H9 (cell line): Measurements from ENCODE around the gene PEAK3. TPM values are rescaled to one million over a fixed set of nuclear protein-coding genes. Genes with fewer than 3 reads are reported as not detected.
A peak's percentile ranks its signal among the peaks of the same experiment; 100 is the strongest.

Source experiments
- DNase-seq: peaks from one replicate; pipeline ENCODE4 v3.0.0-alpha.2; 2017
- H2AFZ ChIP-seq: one replicate; pipeline ENCODE4 v1.6.1; 2013; ENCODE audit warnings: mild to moderate bottlenecking, low read length, control low read depth, moderate library complexity
- H2AK5ac ChIP-seq: 2 replicates; pipeline ENCODE4 v1.6.1; 2013; ENCODE audit warnings: low read length, control low read depth, mixed read lengths; ENCODE audit not compliant: insufficient read length
- H2BK120ac ChIP-seq: one replicate; pipeline ENCODE4 v1.6.1; 2013; ENCODE audit warnings: low read depth, mild to moderate bottlenecking, low read length, control low read depth, inconsistent platforms; ENCODE audit not compliant: poor library complexity, severe bottlenecking
- H2BK12ac ChIP-seq: 2 replicates; pipeline ENCODE4 v1.6.1; 2013; ENCODE audit warnings: low read length, control low read depth, mixed read lengths, low read depth; ENCODE audit not compliant: insufficient read length
- H2BK15ac ChIP-seq: 2 replicates; pipeline ENCODE4 v1.6.1; 2013; ENCODE audit warnings: low read depth, low read length, control low read depth
- H2BK20ac ChIP-seq: one replicate; pipeline ENCODE4 v1.6.1; 2013; ENCODE audit warnings: low read depth, mild to moderate bottlenecking, low read length, control low read depth, inconsistent platforms; ENCODE audit not compliant: poor library complexity, severe bottlenecking
- H2BK5ac ChIP-seq: 2 replicates; pipeline ENCODE4 v1.6.1; 2013; ENCODE audit warnings: low read length, control low read depth, mixed read lengths; ENCODE audit not compliant: insufficient read length
- H3K14ac ChIP-seq: 2 replicates; pipeline ENCODE4 v1.6.1; 2013; ENCODE audit warnings: low read length, control low read depth; ENCODE audit not compliant: insufficient read depth
- H3K18ac ChIP-seq: 2 replicates; pipeline ENCODE4 v1.6.1; 2013; ENCODE audit warnings: low read depth, mild to moderate bottlenecking, mixed read lengths, low read length, control low read depth; ENCODE audit not compliant: insufficient read length
- H3K23ac ChIP-seq: 2 replicates; pipeline ENCODE4 v1.6.1; 2013; ENCODE audit warnings: low read length, control low read depth, mixed read lengths, low read depth; ENCODE audit not compliant: insufficient read length
- H3K23me2 ChIP-seq: 2 replicates; pipeline ENCODE4 v1.6.1; 2013; ENCODE audit warnings: low read depth, mild to moderate bottlenecking, mixed read lengths, low read length, control low read depth; ENCODE audit not compliant: insufficient read length, poor library complexity, severe bottlenecking
- H3K27ac ChIP-seq: 2 replicates; pipeline ENCODE4 v1.5.1; 2013; ENCODE audit warnings: low read length, control low read depth, mixed read lengths, low read depth; ENCODE audit not compliant: insufficient read length
- H3K27me3 ChIP-seq: 2 replicates; pipeline ENCODE4 v1.6.1; 2013; ENCODE audit warnings: low read length, control low read depth, inconsistent platforms; ENCODE audit not compliant: insufficient read depth
- H3K4ac ChIP-seq: 2 replicates; pipeline ENCODE4 v1.6.1; 2013; ENCODE audit warnings: low read depth, mild to moderate bottlenecking, control low read depth, inconsistent platforms, low read length, moderate library complexity
- H3K4me1 ChIP-seq: 2 replicates; pipeline ENCODE4 v1.6.1; 2013; ENCODE audit warnings: low read length, control low read depth, inconsistent platforms; ENCODE audit not compliant: insufficient read depth
- H3K4me2 ChIP-seq: 2 replicates; pipeline ENCODE4 v1.6.1; 2013; ENCODE audit warnings: low read length, control low read depth, mixed read lengths; ENCODE audit not compliant: insufficient read length, insufficient read depth
- H3K56ac ChIP-seq: 2 replicates; pipeline ENCODE4 v1.6.1; 2013; ENCODE audit warnings: low read depth, mild to moderate bottlenecking, mixed read lengths, low read length, control low read depth; ENCODE audit not compliant: insufficient read length
- H3K79me1 ChIP-seq: 2 replicates; pipeline ENCODE4 v1.6.1; 2013; ENCODE audit warnings: low read depth, mild to moderate bottlenecking, moderate library complexity, low read length, control low read depth, inconsistent platforms; ENCODE audit not compliant: insufficient read depth, poor library complexity, severe bottlenecking
- H3K79me2 ChIP-seq: 2 replicates; pipeline ENCODE4 v1.6.1; 2013; ENCODE audit warnings: low read length, control low read depth, inconsistent platforms; ENCODE audit not compliant: insufficient read depth
- H3K9ac ChIP-seq: 2 replicates; pipeline ENCODE4 v1.6.1; 2013; ENCODE audit warnings: low read length, control low read depth, mixed read lengths; ENCODE audit not compliant: insufficient read length; ENCODE audit errors: extremely low read depth
- H3K9me3 ChIP-seq: one replicate; pipeline ENCODE4 v1.6.1; 2013; ENCODE audit warnings: low read depth, low read length, inconsistent platforms; ENCODE audit not compliant: control insufficient read depth
- H3T11ph ChIP-seq: one replicate; pipeline ENCODE4 v1.6.1; 2013; ENCODE audit warnings: mild to moderate bottlenecking, low read length, control low read depth, inconsistent platforms
- H4K20me1 ChIP-seq: one replicate; pipeline ENCODE4 v1.6.1; 2013; ENCODE audit not compliant: control insufficient read depth, insufficient read length, insufficient read depth
- H4K5ac ChIP-seq: 2 replicates; pipeline ENCODE4 v1.6.1; 2013; ENCODE audit warnings: low read depth, mild to moderate bottlenecking, mixed read lengths, low read length, control low read depth; ENCODE audit not compliant: insufficient read length
- H4K8ac ChIP-seq: replicated peaks from 2 replicates; pipeline ENCODE4 v1.6.1; 2013; ENCODE audit warnings: low read length, control low read depth, mixed read lengths, low read depth; ENCODE audit not compliant: insufficient read length
- H4K91ac ChIP-seq: 2 replicates; pipeline ENCODE4 v1.6.1; 2013; ENCODE audit warnings: low read depth, mild to moderate bottlenecking, moderate library complexity, mixed read lengths, low read length, control low read depth; ENCODE audit not compliant: insufficient read length
- H3K27ac Mint-ChIP-seq, 3 experiments: 2 replicates in 2 of 3; 3 replicates in 1 of 3; pipeline ENCODE4 v1.8.0; 2020 to 2021; ENCODE audit warnings: mixed read lengths in 3 of 3, mild to moderate bottlenecking in 1 of 3, moderate library complexity in 1 of 3
- H3K27me3 Mint-ChIP-seq: 2 replicates; pipeline ENCODE4 v1.8.0; 2021; ENCODE audit warnings: low read depth, mild to moderate bottlenecking, moderate library complexity, mixed read lengths
- H3K36me3 Mint-ChIP-seq, 3 experiments: 2 replicates in 2 of 3; 3 replicates in 1 of 3; pipeline ENCODE4 v1.8.0; 2020 to 2021; ENCODE audit warnings: low read depth in 3 of 3, mixed read lengths in 3 of 3; ENCODE audit not compliant: insufficient read depth in 1 of 3
- H3K4me1 Mint-ChIP-seq, 2 experiments: 2 replicates each; pipeline ENCODE4 v1.8.0; 2020; ENCODE audit warnings: mixed read lengths in 2 of 2
- H3K4me3 Mint-ChIP-seq, 2 experiments: 2 replicates in 1 of 2; 3 replicates in 1 of 2; pipeline ENCODE4 v1.8.0; 2020 to 2021; ENCODE audit warnings: mild to moderate bottlenecking in 2 of 2, mixed read lengths in 2 of 2, moderate library complexity in 1 of 2
- H3K9me3 Mint-ChIP-seq, 2 experiments: 2 replicates in 1 of 2; 3 replicates in 1 of 2; pipeline ENCODE4 v1.8.0; 2020; ENCODE audit warnings: mild to moderate bottlenecking in 2 of 2, mixed read lengths in 2 of 2, moderate library complexity in 1 of 2
- WGBS: extraction: QIAGEN DNeasy Blood & Tissue Kit; methylation state at CpG from one replicate; pipeline ENCODE4 v1.1.7; 2013; ENCODE audit warnings: missing lambda C conversion rate, low lambda C conversion rate, mixed read lengths; ENCODE audit not compliant: insufficient read length; ENCODE audit errors: extremely low coverage; 5-methylcytosine and 5-hydroxymethylcytosine counted together
- total RNA-seq: library from RNA; stranded (reverse); gene quantifications from 2 replicates; pipeline ENCODE4 v1.2.1, GENCODE V29; 2021
- TF ChIP-seq, protein P1 (sequence below): fragments of 200-600 bp; sonication (generic); conservative IDR thresholded peaks from 3 replicates; pipeline ENCODE4 v1.8.0; 2021; ENCODE audit warnings: antibody characterized with exemption, mild to moderate bottlenecking

Gene PEAK3
- total RNA-seq, 1 experiment from 2014 or later, result not detected

DNA sequence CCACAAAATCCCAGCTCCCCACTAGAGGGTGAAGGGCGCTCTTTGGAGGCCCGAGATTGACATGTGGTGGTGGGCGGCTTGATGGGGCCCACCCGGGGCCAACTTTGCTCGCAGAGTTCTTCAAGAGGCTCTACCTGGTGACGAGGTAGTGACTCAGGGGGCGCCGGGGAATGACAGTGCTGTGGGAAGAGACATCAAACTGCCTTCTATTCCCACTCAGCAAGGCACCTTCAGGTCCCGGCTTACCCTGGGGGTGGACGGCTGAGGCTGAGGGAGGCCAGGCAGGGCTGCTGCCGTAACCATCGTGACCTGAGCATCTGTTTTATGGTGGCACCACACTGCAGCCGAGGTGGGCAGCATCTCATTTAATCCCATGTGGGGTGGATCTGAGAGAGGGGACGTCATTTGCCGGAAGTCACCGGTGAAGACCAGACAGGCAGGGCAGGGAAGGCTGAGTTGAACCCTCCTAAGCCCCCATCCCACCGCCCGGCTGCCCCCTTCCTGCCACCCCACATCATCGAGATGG, 24.4 kb upstream of the PEAK3 start:
- Mint-ChIP-seq H3K9me3 (peaks cover 0 to 4% of the 10 kb centered on the region in 2 experiments; a peak in 1 of 5 replicates), H3K36me3 (peaks cover 0 to 4% (median 2%) of the 10 kb centered on the region in 3 experiments; a peak in 4 of 7 replicates), H3K27me3 (peaks cover 84% of the 10 kb centered on the region), H3K4me1 (peaks cover 5 to 25% of the 10 kb centered on the region in 2 experiments), H3K4me3 (peak overlapping the region in 1 of 2 experiments; percentile 32; a peak in 1 of 5 replicates), H3K27ac (no peak overlapping the region)
- Histone ChIP-seq H2BK15ac (no peak overlapping the region), H4K8ac (no peak overlapping the region), H2BK12ac (no peak overlapping the region), H3K27ac (no peak overlapping the region), H3K4me1 (no peaks in the 10 kb centered on the region), H3K4me2 (no peak overlapping the region), H3K23me2 (no peaks in the 10 kb centered on the region), H3K56ac (no peak overlapping the region), H3T11ph (no peak overlapping the region), H4K91ac (no peak overlapping the region), H2BK20ac (no peak overlapping the region), H3K4ac (no peak overlapping the region), H2AK5ac (no peak overlapping the region), H2BK120ac (no peak overlapping the region), H2AFZ (no peak overlapping the region), H3K79me2 (no peaks in the 10 kb centered on the region), H3K14ac (no peak overlapping the region), H3K9me3 (no peaks in the 10 kb centered on the region), H3K27me3 (no peaks in the 10 kb centered on the region; the same call in 1 of the 2 replicates), H2BK5ac (no peak overlapping the region), H4K20me1 (no peaks in the 10 kb centered on the region), H4K5ac (no peak overlapping the region), H3K9ac (no peak overlapping the region), H3K18ac (no peak overlapping the region), H3K23ac (no peak overlapping the region), H3K79me1 (no peaks in the 10 kb centered on the region)
- TF ChIP-seq, protein P1, sequence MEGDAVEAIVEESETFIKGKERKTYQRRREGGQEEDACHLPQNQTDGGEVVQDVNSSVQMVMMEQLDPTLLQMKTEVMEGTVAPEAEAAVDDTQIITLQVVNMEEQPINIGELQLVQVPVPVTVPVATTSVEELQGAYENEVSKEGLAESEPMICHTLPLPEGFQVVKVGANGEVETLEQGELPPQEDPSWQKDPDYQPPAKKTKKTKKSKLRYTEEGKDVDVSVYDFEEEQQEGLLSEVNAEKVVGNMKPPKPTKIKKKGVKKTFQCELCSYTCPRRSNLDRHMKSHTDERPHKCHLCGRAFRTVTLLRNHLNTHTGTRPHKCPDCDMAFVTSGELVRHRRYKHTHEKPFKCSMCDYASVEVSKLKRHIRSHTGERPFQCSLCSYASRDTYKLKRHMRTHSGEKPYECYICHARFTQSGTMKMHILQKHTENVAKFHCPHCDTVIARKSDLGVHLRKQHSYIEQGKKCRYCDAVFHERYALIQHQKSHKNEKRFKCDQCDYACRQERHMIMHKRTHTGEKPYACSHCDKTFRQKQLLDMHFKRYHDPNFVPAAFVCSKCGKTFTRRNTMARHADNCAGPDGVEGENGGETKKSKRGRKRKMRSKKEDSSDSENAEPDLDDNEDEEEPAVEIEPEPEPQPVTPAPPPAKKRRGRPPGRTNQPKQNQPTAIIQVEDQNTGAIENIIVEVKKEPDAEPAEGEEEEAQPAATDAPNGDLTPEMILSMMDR, result no peak; the same call in 2 of the 3 replicates
- WGBS, result no CpG with 5 or more reads among the region's 19 CpGs
- DNase-seq, result no peak
